T-helper 2 cell treated with Interferon-gamma antibody and Interleukin-4, amounts not matched to agents 100 ng/mL and 5 ng/mL, for 36 hours (primary cell): ENCODE results near the gene MYCN. TPM values are rescaled to one million over a fixed set of nuclear protein-coding genes. Genes with fewer than 3 reads are reported as not detected.
"Not testable (repeated sequence)": the region's sequence is repeated elsewhere in the genome, so short reads cannot be mapped to it uniquely, and the experiment has no call there.

Experiments used
- intact Hi-C: fragments of 100-400 bp; cut with micrococcal nuclease; formaldehyde crosslinking; loops from one replicate; pipeline ENCODE4 v1.15.1; 2023
- total RNA-seq: library from RNA; stranded (reverse); gene quantifications from 2 replicates; pipeline ENCODE4 v1.2.3, GENCODE V29; 2022

Gene MYCN
- total RNA-seq, 1 donor from 2014 or later, result 0.09 TPM

DNA sequence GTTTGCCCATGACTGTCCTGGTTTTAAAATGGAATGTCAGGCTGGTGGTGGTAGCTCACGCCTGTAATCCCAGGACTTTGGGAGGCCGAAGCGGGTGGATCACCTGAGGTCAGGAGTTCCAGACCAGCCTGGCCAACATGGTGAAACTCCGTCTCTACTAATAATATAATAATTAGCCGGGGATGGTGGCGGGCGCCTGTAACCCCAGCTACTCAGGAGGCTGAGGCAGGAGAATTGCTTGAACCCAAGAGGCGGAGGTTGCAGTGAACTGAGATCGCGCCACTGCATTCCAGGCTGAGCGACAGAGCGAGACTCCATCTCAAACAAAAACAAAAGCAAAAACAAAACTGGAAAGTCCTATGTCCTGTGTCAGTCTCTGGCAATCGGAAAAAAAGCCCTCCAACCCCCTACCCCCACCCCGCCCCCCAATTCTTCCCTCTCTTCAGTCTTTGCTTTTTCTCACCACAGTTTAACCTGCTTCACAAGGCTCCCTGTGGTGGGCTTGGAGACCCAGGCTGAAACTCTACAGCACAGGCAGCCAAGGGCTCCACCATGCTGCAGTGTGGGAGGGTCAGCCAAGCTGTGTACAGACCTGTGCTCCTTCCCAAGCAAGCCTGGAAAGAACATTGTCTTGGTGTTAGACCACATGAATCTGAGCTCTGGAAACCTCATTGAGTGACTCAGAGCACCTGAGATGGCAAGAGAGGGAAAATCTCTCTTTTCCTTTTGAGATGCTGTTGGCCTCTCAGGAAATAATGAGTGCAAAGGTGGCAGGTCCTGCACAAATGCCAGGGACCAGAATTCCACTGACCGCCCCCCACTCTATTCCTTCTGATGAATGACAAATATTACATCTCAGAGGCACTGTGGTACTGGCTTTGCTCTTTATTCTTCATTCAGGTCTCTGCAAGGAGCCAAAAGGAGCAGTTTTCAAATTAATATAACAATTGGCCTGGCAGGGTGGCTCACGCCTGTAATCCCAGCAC lies 16.7 kb downstream of the MYCN start:
- intact Hi-C loops, result no loop called here

DNA sequence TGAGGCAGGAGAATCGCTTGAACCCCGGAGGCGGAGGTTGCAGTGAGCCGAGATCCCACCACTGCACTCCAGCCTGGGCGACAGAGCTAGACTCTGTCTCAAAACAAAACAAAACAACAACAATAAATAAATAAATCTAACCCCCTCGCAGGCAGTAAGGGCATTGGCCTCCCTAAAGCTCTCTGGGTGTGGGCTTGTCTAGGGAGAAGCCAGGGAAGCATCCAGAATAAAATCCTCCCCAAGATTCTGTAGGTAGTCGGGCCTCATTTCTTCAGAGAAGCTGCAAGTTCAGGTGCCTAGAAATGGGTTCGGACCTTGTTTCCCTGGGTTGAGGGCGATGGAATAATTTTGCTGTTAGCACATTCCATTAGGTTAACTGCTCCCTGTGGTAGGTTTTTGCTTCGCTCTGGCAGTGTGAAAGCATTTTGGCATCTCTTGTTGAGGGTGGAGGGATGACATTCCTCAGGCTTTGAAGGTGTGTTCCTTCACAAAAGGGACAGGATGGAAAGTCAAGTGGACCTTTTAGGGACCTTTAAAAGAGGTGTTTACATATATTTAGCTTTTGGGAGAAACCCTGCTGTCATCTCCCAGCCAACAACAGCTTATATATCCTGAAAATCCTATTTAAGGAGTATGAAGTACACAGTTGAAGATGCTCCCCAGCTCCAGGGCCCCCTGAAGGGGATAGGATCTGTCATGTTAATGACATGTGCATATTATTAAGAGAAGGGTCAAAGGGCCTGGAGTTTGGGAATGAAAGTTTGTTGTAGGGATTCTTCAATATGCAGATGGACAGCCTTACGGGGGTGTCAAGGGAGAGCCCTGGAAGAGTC lies 17.7 kb downstream of the MYCN start:
- intact Hi-C loops, result no loop called here

DNA sequence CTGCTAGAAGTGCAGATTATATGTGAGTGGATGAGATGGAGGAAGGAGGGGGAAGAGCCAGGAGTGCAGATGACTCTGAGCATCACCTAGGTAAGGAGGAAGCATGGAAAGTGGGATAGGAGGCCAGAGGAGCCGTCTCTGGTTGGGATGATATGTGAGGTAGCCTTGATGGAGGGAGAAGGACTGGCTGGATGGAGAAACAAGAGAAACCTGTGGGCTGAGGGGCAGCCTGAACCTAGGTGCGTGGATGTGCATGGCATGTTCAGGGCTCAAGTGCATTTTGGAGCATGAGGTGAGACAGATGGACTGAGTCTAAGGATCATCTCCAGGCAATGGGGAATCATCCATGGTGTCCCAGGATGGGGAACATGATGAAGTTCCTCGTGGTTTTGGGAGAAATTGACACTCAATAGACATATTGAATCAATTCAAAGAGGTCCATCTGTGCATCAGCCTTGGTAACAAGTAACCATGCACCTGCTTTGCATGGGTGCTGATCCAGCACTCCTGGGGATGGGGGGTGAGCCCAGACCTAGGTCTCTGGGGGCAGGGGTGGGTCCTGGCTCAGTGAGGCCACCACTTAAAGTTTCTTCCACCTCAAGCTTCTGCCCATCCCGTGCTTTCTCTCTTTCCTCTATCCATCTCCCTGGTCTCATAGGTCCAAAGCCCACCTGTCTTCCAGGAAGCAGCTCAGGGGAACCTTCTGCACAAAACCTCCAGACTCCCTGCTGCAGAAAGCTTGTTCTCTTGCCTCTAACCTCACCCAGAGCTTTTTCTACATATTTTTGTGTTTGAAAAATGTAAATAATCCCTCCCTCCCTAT lies 19.2 kb downstream of the MYCN start:
- intact Hi-C loops, result no loop called here

DNA sequence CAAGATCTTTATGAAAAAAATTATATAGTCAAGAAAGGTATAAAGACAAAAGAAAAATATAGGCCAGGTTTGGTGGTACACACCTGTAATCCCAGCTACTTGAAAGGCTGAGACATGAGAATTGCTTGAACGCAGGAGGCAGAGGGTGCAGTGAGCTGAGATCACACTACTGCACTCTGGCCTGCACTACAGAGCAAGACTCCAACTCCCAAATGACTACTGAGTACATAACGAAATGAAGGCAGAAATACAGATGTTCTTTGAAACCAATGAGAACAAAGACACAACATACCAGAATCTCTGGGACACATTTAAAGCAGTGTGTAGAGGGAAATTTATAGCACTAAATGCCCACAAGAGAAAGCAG lies 19.8 kb downstream of the MYCN start:
- intact Hi-C loops, result not testable (repeated sequence)

DNA sequence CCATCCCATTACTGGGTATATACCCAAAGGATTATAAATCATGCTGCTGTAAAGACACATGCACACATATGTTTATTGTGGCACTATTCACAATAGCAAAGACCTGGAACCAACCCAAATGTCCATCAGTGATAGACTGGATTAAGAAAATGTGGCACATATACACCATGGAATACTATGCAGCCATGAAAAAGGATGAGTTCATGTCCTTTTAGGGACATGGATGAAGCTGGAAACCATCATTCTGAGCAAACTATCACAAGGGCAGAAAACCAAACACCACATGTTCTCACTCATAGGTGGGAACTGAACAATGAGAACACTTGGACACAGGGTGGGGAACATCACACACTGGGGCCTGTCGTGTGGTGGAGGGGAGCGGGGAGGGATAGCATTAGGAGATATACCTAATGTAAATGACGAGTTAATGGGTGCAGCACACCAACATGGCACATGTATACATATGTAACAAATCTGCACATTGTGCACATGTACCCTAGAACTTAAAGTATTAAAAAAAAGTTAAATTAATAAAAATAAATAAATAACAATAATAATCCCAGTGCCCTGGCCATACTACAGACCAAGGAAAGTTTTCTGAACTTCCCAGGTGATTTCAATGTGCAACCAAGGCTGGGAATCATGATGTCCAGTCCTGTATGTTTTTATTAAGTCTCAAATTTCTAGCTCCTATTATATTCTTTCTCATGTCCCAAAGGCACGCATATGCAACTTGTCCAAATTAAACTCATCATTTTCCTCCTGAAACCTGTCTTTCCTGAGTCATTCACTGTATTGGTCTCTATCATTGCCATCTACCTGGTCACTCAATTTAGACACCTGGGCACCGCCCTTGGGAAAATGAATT lies 23.0 kb downstream of the MYCN start:
- intact Hi-C loops, result not testable (repeated sequence)

DNA sequence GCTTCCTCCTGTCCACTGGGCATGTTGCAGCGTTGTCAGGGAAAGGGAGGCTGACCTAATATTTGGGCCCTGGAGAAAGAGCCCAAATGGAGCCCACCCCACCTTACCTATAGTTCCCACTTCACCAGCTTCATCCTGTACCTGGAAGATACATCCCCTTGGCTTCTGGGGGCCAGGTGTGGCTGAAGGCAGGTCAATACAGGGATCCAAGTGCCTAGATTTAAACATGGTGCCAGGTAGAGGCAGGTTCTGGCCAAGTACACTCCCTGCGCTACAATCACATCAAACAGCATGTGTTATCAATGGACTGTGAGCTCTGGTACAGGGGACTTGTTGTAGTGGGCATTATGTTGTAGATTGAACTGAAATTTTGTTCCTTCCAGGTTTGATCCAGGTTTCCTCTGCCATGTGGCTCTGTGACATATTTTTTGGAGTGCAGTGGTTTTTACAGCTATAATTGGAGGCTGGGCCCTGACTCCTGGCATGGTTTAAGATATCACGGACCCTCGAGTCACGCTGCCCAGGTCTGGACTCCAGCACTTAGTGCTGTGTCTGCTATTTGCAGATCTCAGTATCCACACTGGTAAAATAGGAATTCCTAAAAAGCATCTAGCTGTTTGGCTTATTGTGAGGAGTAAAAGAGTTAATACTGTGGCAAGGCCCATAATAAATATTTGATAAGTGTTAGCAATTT lies 23.8 kb downstream of the MYCN start:
- intact Hi-C loops, result no loop called here

DNA sequence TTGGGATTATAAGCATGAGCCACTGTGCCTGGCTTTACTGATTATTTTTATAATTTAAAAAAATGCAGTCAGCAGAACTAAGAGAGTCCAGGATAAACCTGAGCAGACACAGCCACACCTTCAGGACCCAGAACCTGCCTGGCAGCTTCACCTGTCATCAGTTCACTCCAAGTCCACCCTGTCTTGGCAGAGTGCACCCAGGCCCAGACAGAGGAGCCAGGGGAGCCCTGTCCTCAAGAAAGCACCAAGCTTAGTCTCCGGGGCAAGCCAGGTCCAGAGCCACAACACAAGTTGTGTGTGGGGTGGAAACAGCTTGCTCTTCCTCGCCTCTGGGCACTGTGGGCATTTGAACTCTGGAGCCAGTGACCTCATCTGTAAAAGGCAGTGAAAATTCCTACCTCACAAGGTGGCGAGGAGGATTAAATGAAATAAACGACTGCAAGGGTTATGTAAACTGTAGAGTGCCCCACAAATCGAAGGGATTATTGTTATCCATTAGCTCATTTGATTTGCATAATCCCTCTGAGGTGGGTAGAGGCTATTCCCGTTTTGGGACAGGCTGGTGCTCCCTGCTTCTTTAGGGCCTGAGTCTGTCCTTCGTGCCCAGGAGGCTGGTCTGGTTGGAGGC lies 24.7 kb downstream of the MYCN start:
- intact Hi-C loops, result no loop called here

DNA sequence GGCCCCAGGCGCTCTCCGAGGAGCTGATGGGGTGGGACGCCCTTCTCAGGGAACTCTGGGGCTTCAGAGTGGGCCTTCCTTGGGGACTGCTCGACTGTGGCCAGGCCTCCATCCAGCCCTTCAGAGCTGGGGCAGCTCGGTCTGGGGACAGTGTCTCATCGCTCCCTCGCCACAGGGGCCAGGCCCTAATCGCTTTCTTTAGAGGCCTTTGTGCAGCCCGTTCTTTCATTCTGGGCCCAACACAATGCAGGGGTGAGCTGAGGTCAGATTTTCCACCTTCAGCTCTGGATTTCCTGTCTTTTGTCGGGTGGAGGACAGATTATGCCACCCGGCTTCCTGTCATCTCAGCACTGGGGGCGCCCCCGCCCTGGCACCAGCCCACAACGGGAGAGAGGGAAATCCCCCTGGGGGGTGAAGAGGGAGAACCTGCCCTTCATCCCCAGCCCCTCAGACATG lies 25.2 kb downstream of the MYCN start:
- intact Hi-C loops, result no loop called here

DNA sequence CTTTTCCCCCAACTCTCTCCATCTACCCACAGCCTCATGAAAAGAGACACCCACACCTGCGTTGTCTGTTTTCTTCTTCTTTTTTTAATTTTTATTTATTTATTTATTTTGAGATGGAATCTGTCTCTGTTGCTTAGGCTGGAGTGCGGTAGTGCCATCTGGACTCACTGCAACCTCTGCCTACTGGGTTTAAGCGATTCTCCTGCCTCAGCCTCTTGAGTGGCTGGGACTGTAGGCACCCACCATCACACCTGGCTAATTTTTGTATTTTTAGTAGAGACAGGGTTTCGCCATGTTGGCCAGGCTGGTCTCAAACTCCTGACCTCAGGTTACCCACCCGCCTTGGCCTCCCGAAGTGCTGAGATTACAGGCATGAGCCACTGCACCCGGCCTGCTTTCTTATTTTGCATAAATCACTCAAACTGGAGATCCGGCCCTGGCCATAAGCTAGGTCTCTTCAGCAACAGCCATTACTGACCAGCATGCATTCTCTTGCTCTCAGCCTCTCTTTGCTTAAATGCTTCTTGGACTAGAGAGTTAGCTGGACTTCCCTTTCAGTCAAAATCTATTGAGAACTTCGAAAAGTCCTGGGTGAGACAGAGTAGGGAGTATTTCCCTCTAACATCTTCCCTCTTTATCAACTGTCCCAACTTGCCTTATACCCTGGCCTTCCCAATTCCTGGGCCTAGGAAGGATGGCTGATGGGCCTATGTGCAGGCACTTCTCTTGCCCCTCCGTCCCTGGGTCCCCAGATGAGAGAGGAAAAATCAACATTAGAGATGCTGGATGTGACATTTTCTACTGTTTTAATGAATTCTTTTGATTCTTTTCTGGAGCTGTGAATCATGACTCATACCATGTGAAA lies 27.3 kb downstream of the MYCN start:
- intact Hi-C loops, result no loop called here

DNA sequence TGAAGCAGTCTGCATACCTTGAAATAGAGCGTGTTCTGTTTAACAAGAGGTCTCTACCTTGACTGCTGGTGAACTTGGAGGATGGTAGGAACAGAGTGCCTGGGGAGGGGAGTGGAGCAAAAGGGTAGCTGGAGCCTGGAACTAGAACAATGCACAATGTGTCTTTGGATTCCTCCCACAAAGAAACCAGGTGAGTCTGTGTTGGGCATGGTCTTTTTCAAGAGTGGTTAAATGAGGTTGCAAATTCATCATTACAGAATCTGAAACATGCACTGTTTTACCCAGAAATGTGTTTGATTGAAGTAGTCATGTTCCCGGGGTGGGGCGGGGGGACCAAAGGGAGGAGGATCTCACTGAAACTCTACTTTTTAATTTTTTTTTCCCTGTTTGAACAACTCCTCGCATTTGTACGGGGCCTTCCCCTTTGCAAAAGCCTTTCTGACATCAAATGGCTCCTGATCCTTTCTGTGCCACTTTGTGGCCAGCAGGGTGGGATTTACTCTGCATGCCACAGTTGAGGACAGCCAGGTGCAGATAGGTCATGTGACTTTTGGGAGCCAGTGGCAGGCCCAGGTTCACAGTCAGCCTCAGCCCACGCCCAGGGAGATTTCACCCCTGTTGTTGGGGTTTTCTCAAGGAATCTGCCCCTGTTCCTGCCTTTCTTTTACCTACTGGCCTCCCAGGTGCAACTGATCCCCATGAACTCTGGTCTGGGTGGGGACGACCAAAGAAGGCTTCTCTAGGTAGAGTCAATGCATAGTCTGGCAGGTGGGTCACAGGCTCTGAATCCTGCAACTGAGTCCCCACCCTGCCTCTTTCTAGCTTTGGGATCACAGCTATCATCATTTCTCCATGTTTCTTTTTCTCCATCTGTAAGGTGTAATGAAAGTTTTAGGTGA lies 28.2 kb downstream of the MYCN start:
- intact Hi-C loops, result no loop called here

DNA sequence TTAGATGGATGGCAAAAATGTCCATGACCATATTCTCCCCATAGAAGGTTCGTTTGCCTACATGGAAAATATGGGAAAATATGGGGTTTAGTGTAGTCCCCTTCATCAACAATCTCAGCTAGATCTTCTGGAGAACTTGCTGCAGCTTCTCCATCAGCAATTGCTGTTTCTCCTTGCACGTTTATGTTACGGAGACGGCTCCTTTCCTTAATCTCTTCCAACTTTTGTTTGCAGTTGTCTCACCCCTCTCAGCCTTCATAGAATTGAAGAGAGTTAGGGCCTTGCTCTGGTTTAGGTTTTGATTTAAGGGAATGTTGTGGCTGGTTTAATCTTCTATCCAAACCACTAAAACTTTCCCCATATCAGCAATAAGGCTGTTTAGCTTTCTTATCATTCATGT lies 28.9 kb downstream of the MYCN start:
- intact Hi-C loops, result no loop called here

DNA sequence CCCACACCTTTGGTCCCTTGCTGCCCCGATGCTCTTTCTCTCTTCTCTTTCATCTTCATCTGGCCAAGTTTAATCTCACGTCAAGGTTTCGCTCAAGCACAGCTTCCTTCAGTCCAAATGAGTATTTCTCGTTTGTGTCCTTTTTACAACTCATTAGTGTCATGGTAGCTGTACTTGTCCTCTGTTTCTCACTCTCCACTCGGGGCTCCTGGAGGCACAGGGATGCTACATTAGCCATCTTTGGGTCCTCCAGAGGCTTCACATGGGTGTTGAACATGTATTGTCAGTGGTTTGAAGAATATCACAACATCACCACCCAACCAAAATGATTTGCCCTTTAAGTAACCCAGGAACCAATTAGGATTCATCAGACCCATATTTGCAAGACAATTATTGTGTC lies 30.4 kb downstream of the MYCN start:
- intact Hi-C loops, result no loop called here

DNA sequence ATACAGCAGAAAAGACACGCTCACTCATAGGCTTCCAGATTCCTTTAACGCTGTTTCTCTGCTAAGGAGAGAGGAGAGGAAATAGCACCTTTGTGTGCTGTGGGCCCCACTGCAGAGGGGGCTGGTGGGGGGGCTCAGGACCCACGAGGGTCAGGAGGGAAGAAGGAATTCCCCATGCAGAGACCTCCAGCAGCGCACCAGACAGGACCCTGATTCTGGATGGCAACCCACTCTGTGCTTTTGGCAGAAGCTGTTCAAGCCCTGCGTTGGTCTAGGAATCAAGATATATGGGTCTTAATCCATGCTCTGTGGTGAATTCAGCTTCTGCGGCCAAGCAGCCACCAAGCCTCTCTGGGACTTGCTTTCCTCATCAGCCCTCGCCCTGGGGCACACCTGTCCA lies 31.0 kb downstream of the MYCN start:
- intact Hi-C loops, result no loop called here

DNA sequence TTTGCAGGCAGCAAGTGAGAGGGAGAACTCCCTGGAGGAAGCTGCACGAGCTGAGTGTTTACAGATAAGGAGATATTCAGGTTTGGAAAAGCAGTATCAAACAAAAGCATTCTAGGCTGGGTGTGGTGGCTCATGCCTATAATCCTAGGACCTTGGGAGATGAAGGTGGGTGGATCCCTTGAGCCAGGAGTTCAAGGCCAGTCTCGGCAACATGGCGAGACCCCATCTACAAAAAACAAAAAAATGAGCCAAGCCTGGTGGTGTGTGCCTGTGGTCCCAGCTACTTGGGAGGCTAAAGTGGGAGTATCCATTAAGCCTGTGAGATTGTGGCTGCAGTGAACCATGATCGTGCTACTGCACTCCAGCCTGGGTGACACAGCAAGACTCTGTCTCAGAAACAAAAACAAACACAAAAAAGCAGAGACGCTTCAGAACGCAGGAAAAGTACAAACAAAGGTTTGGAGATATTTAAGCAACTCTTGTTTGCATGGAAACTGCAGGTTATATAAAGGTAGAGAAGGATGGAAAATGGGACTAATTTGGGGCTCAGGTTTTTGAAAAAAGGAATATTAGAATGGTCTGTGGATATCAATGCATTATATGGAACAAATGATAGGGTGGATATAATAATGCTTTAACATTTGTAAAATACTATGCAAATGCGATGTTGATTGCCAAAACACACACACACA lies 31.6 kb downstream of the MYCN start:
- intact Hi-C loops, result no loop called here

DNA sequence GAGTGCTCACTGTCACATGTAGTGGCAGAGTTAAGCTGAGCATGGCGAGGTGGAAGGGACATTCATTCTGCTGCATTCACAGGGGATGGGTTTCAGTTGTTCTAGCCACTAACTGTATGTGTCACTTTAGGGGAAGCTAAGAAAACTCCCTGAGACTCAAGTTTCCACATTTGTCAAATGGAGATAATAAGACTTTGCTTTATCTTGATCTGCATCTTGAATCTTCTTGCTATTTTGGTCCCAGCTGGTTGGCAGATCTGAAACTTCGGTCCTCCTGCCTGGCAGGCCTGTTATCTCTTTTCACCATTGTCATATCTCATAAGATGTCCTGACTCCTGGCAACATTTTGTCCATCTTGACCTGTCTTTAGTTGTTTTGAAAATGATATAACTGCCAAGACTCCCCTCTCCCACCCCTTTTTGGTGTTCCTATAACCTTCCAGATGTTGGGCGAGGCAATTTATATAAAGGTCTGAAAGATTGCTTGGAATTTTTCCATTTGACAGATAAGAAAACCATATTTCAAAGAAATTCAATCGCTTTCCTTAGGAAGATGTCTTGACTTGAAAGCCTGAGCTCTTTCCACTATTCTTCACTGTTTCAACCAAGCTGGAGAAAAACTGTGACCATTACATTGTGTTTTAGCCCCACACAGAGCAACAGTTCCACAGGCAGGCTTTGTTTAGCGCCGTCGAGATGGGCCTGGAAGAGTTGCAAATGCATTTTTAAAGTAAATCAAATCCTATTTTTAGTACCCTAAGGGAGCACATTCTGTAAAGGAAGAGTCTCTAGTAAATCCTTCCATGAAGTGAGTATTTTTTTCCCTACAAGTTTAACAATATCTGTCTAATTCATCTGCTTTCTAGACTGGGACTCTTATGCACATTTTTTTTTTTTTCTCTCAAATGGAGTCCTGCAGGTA lies 33.4 kb downstream of the MYCN start:
- intact Hi-C loops, result no loop called here
